BJ (cell line): Measurements from ENCODE around the gene MAGI1. TPM values are rescaled to one million over a fixed set of nuclear protein-coding genes. Genes with fewer than 3 reads are reported as not detected.

Experiments used
- CTCF ChIA-PET: fragments of 350-600 bp; formaldehyde crosslinking; extraction: SDS; loops from one replicate; lab custom pipeline; 2021; ENCODE audit warnings: antibody characterized with exemption, inconsistent platforms; lab: Yijun Ruan, JAX
- POLR2A ChIA-PET: fragments of 300-600 bp; sonication (Branson Sonifier 250); formaldehyde crosslinking; extraction: SDS; loops from one replicate; lab custom pipeline; 2021; ENCODE audit warnings: antibody characterized with exemption; lab: Charles Lee
- DNase-seq: peaks from one replicate; pipeline ENCODE4 v3.0.0-alpha.2; 2011; ENCODE audit warnings: low read depth
- H3K27me3 ChIP-seq: 2 replicates; pipeline ENCODE4 v1.6.0; 2011; ENCODE audit warnings: low read length; ENCODE audit not compliant: control insufficient read depth, insufficient read depth
- H3K36me3 ChIP-seq: 2 replicates; pipeline ENCODE4 v1.5.1; 2011; ENCODE audit warnings: low read length; ENCODE audit not compliant: control insufficient read depth, insufficient read depth
- H3K4me3 ChIP-seq: 2 replicates; pipeline ENCODE4 v1.5.1; 2011; ENCODE audit warnings: low read depth, mild to moderate bottlenecking, control low read depth, low read length
- CTCF ChIP-seq: IDR thresholded peaks from 2 replicates; pipeline ENCODE4 v1.5.1; 2011; ENCODE audit warnings: low read depth, mild to moderate bottlenecking, control low read depth, inconsistent platforms, low read length, moderate library complexity; ENCODE audit not compliant: insufficient read depth
- polyA plus RNA-seq: library from polyadenylated mRNA; depleted of rRNA; stranded (reverse); fragments of >200 nt; gene quantifications from 2 replicates; pipeline ENCODE4 v1.2.3, GENCODE V29; 2011

Gene MAGI1
- polyA plus RNA-seq, 1 experiment: 14.4 TPM

GRCh38 chr3:65356331-65357248 lies 682.1 kb downstream of the MAGI1 start:
- ChIA-PET POLR2A (no interaction called here), CTCF (no interaction called here)
- TF ChIP-seq CTCF: no peak
- H3K36me3 ChIP-seq: peaks cover 1% of the 10 kb centered on the region
- H3K4me3 ChIP-seq: peak overlapping the region; percentile 27
- H3K27me3 ChIP-seq: no peaks in the 10 kb centered on the region
- no peak for DNase-seq

GRCh38 chr3:65354880-65355279 lies 683.8 kb downstream of the MAGI1 start:
- TF ChIP-seq CTCF: no peak
- Histone ChIP-seq H3K36me3 (no peaks in the 10 kb centered on the region), H3K4me3 (no peak overlapping the region), H3K27me3 (no peaks in the 10 kb centered on the region)
- CTCF ChIA-PET: interaction anchor here (1.4 kb wide), 1 partner anchor 13 kb away, joined by 3 read pairs; no protein-coding TSS in a partner anchor
- DNase-seq: no peak
- POLR2A ChIA-PET: no interaction called here

- H3K4me3 ChIP-seq: no peak overlapping the region
- no peak for TF ChIP-seq CTCF
- ChIA-PET CTCF (no interaction called here), POLR2A (interaction anchor here (0.6 kb wide), 1 partner anchor 851 kb away, joined by 4 read pairs; no protein-coding TSS in a partner anchor)
- no peak for DNase-seq
- H3K36me3 ChIP-seq: no peaks in the 10 kb centered on the region
- H3K27me3 ChIP-seq: no peaks in the 10 kb centered on the region
Observed at GRCh38 chr3:65352951-65353350, 685.8 kb downstream of the MAGI1 start.

GRCh38 chr3:65351753-65352152 lies 687.0 kb downstream of the MAGI1 start:
- H3K4me3 ChIP-seq: no peak overlapping the region
- no peaks in the 10 kb centered on the region for H3K27me3 ChIP-seq
- no peak for TF ChIP-seq CTCF
- no peak for DNase-seq
- ChIA-PET CTCF (no interaction called here), POLR2A (no interaction called here)
- no peaks in the 10 kb centered on the region for H3K36me3 ChIP-seq

GRCh38 chr3:65350801-65351476 lies 687.8 kb downstream of the MAGI1 start:
- TF ChIP-seq CTCF: no peak
- no peaks in the 10 kb centered on the region for H3K27me3 ChIP-seq
- no peak for DNase-seq
- H3K4me3 ChIP-seq: no peak overlapping the region
- CTCF ChIA-PET: no interaction called here
- POLR2A ChIA-PET: no interaction called here
- H3K36me3 ChIP-seq: no peaks in the 10 kb centered on the region
